Activated CD8-positive, alpha-beta memory T cell treated with anti-CD3 and anti-CD28 coated beads for 36 hours (primary cell): Measurements from ENCODE around the gene SGK1. TPM values are rescaled to one million over a fixed set of nuclear protein-coding genes. Genes with fewer than 3 reads are reported as not detected.
"Not testable (repeated sequence)": the region's sequence is repeated elsewhere in the genome, so short reads cannot be mapped to it uniquely, and the experiment has no call there.

Experiments
- CTCF ChIA-PET: fragments of 350-600 bp; sonication (Branson Sonifier 250); formaldehyde crosslinking; loops from one replicate; lab custom pipeline; 2021; ENCODE audit warnings: antibody characterized with exemption; lab: Charles Lee
- POLR2A ChIA-PET: fragments of 350-600 bp; sonication (Branson Sonifier 250); formaldehyde crosslinking; loops from one replicate; lab custom pipeline; 2021; ENCODE audit warnings: antibody characterized with exemption; lab: Charles Lee
- total RNA-seq, 2 experiments: library from RNA; stranded (reverse); gene quantifications; one replicate each; pipeline ENCODE4 v1.2.3, GENCODE V29; 2021

SGK1 gene
- total RNA-seq, 2 experiments from 2014 or later: 55.8 to 60.2 TPM

- POLR2A ChIA-PET: interaction anchor here (0.6 kb wide), 2 partner anchors 64 to 223 kb away, joined by 3 to 7 read pairs; no protein-coding TSS in a partner anchor
These were observed 77.1 kb downstream of the SGK1 start for GRCh38 chr6:134240665-134241431.

GRCh38 chr6:134238960-134239795, 78.7 kb downstream of the SGK1 start:
- ChIA-PET CTCF (no interaction called here), POLR2A (interaction anchor here (0.5 kb wide), 1 partner anchor 60 kb away, joined by 8 read pairs; no protein-coding TSS in a partner anchor)

More at GRCh38 chr6:134240665-134241431, 77.1 kb downstream of the SGK1 start:
- CTCF ChIA-PET: interaction anchor here (0.7 kb wide), 2 partner anchors 314 to 379 kb away, joined by 3 to 4 read pairs; no protein-coding TSS in a partner anchor

GRCh38 chr6:134238006-134238405, 79.9 kb downstream of the SGK1 start:
- POLR2A ChIA-PET: no interaction called here
- CTCF ChIA-PET: no interaction called here

GRCh38 chr6:134235937-134236751, 81.8 kb downstream of the SGK1 start:
- CTCF ChIA-PET: no interaction called here
- POLR2A ChIA-PET: no interaction called here

- POLR2A ChIA-PET, CTCF ChIA-PET: not testable (repeated sequence)
These were observed 82.6 kb downstream of the SGK1 start for GRCh38 chr6:134235334-134235733.

- ChIA-PET CTCF (no interaction called here), POLR2A (no interaction called here)
These were observed 84.5 kb downstream of the SGK1 start for GRCh38 chr6:134233180-134233955.

- POLR2A ChIA-PET: no interaction called here
- CTCF ChIA-PET: no interaction called here
These were observed 87.0 kb downstream of the SGK1 start for GRCh38 chr6:134230940-134231339.

GRCh38 chr6:134230087-134230700, 87.7 kb downstream of the SGK1 start:
- CTCF ChIA-PET: no interaction called here
- POLR2A ChIA-PET: no interaction called here

GRCh38 chr6:134229520-134229919, 88.4 kb downstream of the SGK1 start:
- ChIA-PET POLR2A (no interaction called here), CTCF (no interaction called here)

GRCh38 chr6:134223796-134224420, 94.0 kb downstream of the SGK1 start:
- POLR2A ChIA-PET: no interaction called here
- CTCF ChIA-PET: no interaction called here

- ChIA-PET CTCF (interaction anchor here (0.6 kb wide), 1 partner anchor 42 kb away, joined by 4 read pairs; no protein-coding TSS in a partner anchor), POLR2A (no interaction called here)
These were observed 96.7 kb downstream of the SGK1 start for GRCh38 chr6:134221250-134221649.

- ChIA-PET POLR2A (no interaction called here), CTCF (no interaction called here)
These were observed 100.1 kb downstream of the SGK1 start for GRCh38 chr6:134217798-134218140.

- ChIA-PET POLR2A (no interaction called here), CTCF (no interaction called here)
These were observed 100.7 kb downstream of the SGK1 start for GRCh38 chr6:134217105-134217797.

- ChIA-PET CTCF (no interaction called here), POLR2A (no interaction called here)
These were observed 101.5 kb downstream of the SGK1 start for GRCh38 chr6:134216301-134217010.

GRCh38 chr6:134213410-134213809, 104.5 kb downstream of the SGK1 start:
- POLR2A ChIA-PET: interaction anchor here (0.5 kb wide), 1 partner anchor 790 kb away, joined by 6 read pairs; no protein-coding TSS in a partner anchor
- CTCF ChIA-PET: not testable (repeated sequence)

- CTCF ChIA-PET: interaction anchor here (0.7 kb wide), 1 partner anchor 23 kb away, joined by 4 read pairs; no protein-coding TSS in a partner anchor
- POLR2A ChIA-PET: no interaction called here
These were observed 106.6 kb downstream of the SGK1 start for GRCh38 chr6:134211297-134211696.

GRCh38 chr6:134207421-134207820, 110.5 kb downstream of the SGK1 start:
- CTCF ChIA-PET: no interaction called here
- POLR2A ChIA-PET: no interaction called here
